ENCODE data around the gene PIK3R1.
A peak's percentile ranks its signal among the peaks of the same experiment; 100 is the strongest.

PIK3R1 gene

DNA sequence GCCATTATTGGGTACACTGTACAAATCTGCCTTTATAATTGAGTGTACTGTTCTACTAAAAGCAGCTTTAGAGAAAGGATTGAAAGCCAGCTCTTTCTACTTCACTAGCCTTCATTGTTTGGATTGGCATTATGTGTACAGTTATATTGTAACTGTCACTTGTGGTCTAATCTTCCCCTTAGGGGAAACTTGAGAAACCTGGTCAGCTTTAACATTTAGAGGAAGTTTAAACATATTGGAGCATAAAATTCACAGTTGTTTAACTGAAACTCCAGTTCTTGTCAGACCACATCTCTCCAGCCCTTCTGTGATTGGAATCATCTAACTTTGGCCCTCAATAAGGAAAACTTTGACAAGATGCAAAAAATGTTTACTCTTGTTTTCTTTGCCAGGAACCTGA, 24.6 kb downstream of the PIK3R1 start:
- Histone ChIP-seq H3K9me3 (no peaks in the 10 kb centered on the region), H3K4me1 (ENCODE audit: control insufficient read depth in 1 of 2, insufficient read depth in 1 of 2, low read depth in 1 of 2, low read length in 1 of 2) (peaks cover 68 to 78% of the 10 kb centered on the region in 2 experiments), H3K27ac (peak overlapping the region; percentile 84), H3K27me3 (no peaks in the 10 kb centered on the region), H3K4me3 (ENCODE audit: low read depth in 1 of 2, low read length in 1 of 2) (peak overlapping the region; percentile 12 to 40), H3K36me3 (no peaks in the 10 kb centered on the region)
- TF ChIP-seq, protein P1, sequence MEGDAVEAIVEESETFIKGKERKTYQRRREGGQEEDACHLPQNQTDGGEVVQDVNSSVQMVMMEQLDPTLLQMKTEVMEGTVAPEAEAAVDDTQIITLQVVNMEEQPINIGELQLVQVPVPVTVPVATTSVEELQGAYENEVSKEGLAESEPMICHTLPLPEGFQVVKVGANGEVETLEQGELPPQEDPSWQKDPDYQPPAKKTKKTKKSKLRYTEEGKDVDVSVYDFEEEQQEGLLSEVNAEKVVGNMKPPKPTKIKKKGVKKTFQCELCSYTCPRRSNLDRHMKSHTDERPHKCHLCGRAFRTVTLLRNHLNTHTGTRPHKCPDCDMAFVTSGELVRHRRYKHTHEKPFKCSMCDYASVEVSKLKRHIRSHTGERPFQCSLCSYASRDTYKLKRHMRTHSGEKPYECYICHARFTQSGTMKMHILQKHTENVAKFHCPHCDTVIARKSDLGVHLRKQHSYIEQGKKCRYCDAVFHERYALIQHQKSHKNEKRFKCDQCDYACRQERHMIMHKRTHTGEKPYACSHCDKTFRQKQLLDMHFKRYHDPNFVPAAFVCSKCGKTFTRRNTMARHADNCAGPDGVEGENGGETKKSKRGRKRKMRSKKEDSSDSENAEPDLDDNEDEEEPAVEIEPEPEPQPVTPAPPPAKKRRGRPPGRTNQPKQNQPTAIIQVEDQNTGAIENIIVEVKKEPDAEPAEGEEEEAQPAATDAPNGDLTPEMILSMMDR (IDR thresholded peaks at IDR 0.05): no peak

DNA sequence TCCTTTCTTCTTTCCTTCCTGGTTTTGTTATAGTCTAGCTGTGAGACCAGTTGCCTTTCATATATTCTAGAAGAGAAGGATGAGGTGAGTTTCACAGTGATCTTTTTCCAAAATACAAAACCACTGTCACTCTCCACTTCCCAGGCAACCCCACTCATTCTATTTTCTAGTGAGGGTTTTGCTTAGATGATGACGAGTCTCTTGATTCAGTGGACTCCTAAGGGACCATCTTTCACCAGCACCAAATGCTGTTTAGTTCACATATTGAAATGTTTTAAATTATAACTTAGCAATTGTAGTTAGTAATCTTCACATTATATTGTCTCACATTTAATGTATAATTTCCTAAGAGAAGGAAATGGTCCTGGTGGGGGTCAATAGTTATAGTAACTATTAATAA, 25.2 kb downstream of the PIK3R1 start:
- TF ChIP-seq, protein P1 (IDR thresholded peaks at IDR 0.05): no peak
- no peaks in the 10 kb centered on the region for H3K9me3 ChIP-seq
- no peaks in the 10 kb centered on the region for H3K36me3 ChIP-seq
- peak overlapping the region; percentile 84 for H3K27ac ChIP-seq
- peak overlapping the region; percentile 12 to 40 for H3K4me3 ChIP-seq (ENCODE audit: low read depth in 1 of 2, low read length in 1 of 2)
- H3K27me3 ChIP-seq: no peaks in the 10 kb centered on the region
- peaks cover 68 to 78% of the 10 kb centered on the region in 2 experiments for H3K4me1 ChIP-seq (ENCODE audit: control insufficient read depth in 1 of 2, insufficient read depth in 1 of 2, low read depth in 1 of 2, low read length in 1 of 2)

DNA sequence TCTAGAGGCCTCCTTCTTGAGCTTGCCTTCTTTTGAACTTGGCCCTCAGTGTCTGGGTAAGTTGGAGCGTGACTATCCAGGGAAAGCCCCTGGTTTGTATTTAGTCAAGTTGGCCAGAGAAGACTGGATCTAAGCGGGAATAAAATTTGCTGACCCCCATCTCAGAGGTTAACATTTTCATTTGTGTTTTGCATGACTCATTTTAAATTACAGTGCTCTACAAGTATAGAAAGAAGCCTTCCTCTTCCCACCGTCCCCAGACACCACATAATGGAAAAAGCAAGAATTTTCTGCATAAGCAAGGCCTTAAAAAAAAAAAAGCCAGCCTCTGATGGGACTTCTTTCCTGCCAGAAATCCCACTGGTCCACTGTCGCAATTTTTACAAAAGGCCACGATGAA, 27.2 kb downstream of the PIK3R1 start:
- Histone ChIP-seq H3K4me1 (ENCODE audit: control insufficient read depth in 1 of 2, insufficient read depth in 1 of 2, low read depth in 1 of 2, low read length in 1 of 2) (peaks cover 64 to 72% of the 10 kb centered on the region in 2 experiments), H3K36me3 (no peaks in the 10 kb centered on the region), H3K4me3 (ENCODE audit: low read depth in 1 of 2, low read length in 1 of 2) (no peak overlapping the region), H3K27ac (peak overlapping the region; percentile 68), H3K27me3 (no peaks in the 10 kb centered on the region), H3K9me3 (no peaks in the 10 kb centered on the region)
- TF ChIP-seq, protein P1 (IDR thresholded peaks at IDR 0.05): no peak

DNA sequence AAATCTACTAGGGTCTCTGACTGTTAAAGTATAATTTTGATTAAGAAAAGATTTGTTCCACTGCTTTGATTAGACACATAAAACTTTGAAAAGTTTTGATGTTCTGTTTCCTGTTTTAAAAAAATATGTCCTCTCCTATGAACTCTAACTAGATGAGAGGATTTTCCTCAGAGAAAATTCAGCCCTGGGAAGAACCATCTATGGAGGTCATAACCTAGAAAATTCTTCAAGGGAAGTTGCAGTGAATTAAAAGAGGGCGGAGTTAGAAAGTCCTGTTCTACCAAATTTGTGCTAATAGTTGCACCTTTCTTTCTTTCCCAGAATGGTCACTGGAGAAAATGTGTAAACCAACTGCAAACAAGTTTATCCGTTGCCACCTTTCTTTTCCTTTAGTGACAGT, 27.7 kb downstream of the PIK3R1 start:
- Histone ChIP-seq H3K27me3 (no peaks in the 10 kb centered on the region), H3K36me3 (no peaks in the 10 kb centered on the region), H3K27ac (peak overlapping the region; percentile 68), H3K9me3 (no peaks in the 10 kb centered on the region), H3K4me3 (ENCODE audit: low read depth in 1 of 2, low read length in 1 of 2) (peak overlapping the region; percentile 11 to 34), H3K4me1 (ENCODE audit: control insufficient read depth in 1 of 2, insufficient read depth in 1 of 2, low read depth in 1 of 2, low read length in 1 of 2) (peaks cover 60 to 67% of the 10 kb centered on the region in 2 experiments)
- TF ChIP-seq, protein P1 (IDR thresholded peaks at IDR 0.05): no peak

DNA sequence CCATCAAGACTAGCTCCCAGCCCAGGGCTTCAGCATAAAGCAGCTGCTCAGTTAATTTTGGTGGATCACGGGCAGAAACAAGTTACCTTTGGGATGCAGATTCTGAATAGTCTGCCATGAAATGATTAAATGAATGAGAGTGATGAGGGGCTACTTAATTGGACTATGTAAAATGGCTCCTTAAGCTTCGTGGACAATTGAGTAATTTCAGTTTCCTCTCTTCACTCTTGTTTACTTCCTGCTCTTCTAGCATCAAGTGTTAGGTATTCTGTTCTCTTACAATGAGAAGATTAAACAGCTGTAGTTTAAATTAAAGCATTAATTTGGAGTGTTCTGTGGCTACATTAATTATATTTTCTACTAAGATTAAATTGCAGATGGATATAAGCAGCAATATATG, 28.1 kb downstream of the PIK3R1 start:
- Histone ChIP-seq H3K4me3 (ENCODE audit: low read depth in 1 of 2, low read length in 1 of 2) (peak overlapping the region; percentile 11 to 34), H3K27ac (peak overlapping the region; percentile 68), H3K36me3 (no peaks in the 10 kb centered on the region), H3K9me3 (no peaks in the 10 kb centered on the region), H3K4me1 (ENCODE audit: control insufficient read depth in 1 of 2, insufficient read depth in 1 of 2, low read depth in 1 of 2, low read length in 1 of 2) (peaks cover 55 to 63% of the 10 kb centered on the region in 2 experiments), H3K27me3 (no peaks in the 10 kb centered on the region)
- TF ChIP-seq, protein P1 (IDR thresholded peaks at IDR 0.05): no peak

DNA sequence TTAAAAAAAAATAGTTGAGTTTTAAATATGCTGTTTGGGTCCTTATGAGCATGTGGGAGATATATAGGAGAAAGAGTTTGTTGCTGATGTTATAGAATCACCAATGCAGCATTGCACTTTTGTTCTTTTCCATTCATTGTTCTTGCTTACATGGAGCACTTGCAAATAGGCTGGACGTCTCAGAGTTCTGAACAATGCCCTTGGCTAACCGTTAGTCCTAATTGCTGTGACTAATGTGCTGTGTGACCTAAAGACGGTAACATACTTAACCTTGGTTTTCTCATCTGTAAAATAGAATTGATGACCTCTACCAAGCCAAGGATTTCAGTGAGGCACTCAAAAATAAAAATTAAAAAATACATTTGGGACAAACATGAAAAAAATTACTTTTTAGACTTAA, 29.8 kb downstream of the PIK3R1 start:
- TF ChIP-seq, protein P1 (IDR thresholded peaks at IDR 0.05): no peak
- H3K4me3 ChIP-seq (ENCODE audit: low read depth in 1 of 2, low read length in 1 of 2): no peak overlapping the region
- no peaks in the 10 kb centered on the region for H3K9me3 ChIP-seq
- no peaks in the 10 kb centered on the region for H3K27me3 ChIP-seq
- no peaks in the 10 kb centered on the region for H3K36me3 ChIP-seq
- H3K27ac ChIP-seq: peak overlapping the region; percentile 16
- H3K4me1 ChIP-seq (ENCODE audit: control insufficient read depth in 1 of 2, insufficient read depth in 1 of 2, low read depth in 1 of 2, low read length in 1 of 2): peaks cover 46 to 55% of the 10 kb centered on the region in 2 experiments

All from neutrophil (primary cell).